ENCODE data around the gene TOMM40. TPM values are rescaled to one million over a fixed set of nuclear protein-coding genes. Genes with fewer than 3 reads are reported as not detected.
A peak's percentile ranks its signal among the peaks of the same experiment; 100 is the strongest.

The TOMM40 gene
- total and polyA plus RNA-seq, 2 of the 13 experiments (the other 11 are each of a cell fraction or from before 2014, with no cell fraction given) = 72.0 to 110 TPM

- TF ChIP-seq HMGXB3 (CRISPR knock-in tag; IDR thresholded peaks at IDR 0.05; ENCODE audit: borderline replicate concordance) (no peak), SRSF1 (optimal IDR thresholded peaks at IDR 0.05; ENCODE audit: low read depth, low read length) (no peak), FOXO4 (CRISPR knock-in tag; conservative IDR thresholded peaks at IDR 0.05) (no peak), KDM5B (CRISPR knock-in tag; IDR thresholded peaks at IDR 0.05; ENCODE audit: borderline replicate concordance) (peak; percentile 66; the same call in 1 of the 2 replicates), ASH2L (IDR thresholded peaks at IDR 0.05; ENCODE audit: insufficient read length, low read depth, low read length) (no peak), ZNF562 (CRISPR knock-in tag; IDR thresholded peaks at IDR 0.05; ENCODE audit: borderline replicate concordance) (no peak), ZNF761 (CRISPR knock-in tag; conservative IDR thresholded peaks at IDR 0.05) (no peak), ZNF768 (CRISPR knock-in tag; IDR thresholded peaks at IDR 0.05) (0 out of 2 replicates have a peak, but pooled peaks have one; percentile 16), GABPB1 (CRISPR knock-in tag; IDR thresholded peaks at IDR 0.05) (peak; percentile 45), REL (CRISPR knock-in tag; conservative IDR thresholded peaks at IDR 0.05) (no peak), ZNF792 (CRISPR knock-in tag; IDR thresholded peaks at IDR 0.05) (no peak; the same call in 1 of the 2 replicates), TARDBP (CRISPR knock-in tag; IDR thresholded peaks at IDR 0.05) (0 out of 2 replicates have a peak, but pooled peaks have one; percentile 44), ZNF713 (CRISPR knock-in tag; IDR thresholded peaks at IDR 0.05) (no peak), ZNF460 (CRISPR knock-in tag; IDR thresholded peaks at IDR 0.05; ENCODE audit: borderline replicate concordance) (no peak), NCOA1 (CRISPR knock-in tag; IDR thresholded peaks at IDR 0.05) (no peak), IRF9 (CRISPR knock-in tag; IDR thresholded peaks at IDR 0.05; ENCODE audit: borderline replicate concordance) (0 out of 2 replicates have a peak, but pooled peaks have one; percentile 32), ZNF597 (CRISPR knock-in tag; IDR thresholded peaks at IDR 0.05) (no peak), PAWR (CRISPR knock-in tag; IDR thresholded peaks at IDR 0.05; ENCODE audit: borderline replicate concordance) (no peak), ZBTB42 (CRISPR knock-in tag; IDR thresholded peaks at IDR 0.05) (0 out of 2 replicates have a peak, but pooled peaks have one; percentile 33), ZNF20 (CRISPR knock-in tag; IDR thresholded peaks at IDR 0.05) (no peak), FOXJ3 (CRISPR knock-in tag; IDR thresholded peaks at IDR 0.05; ENCODE audit: borderline replicate concordance) (no peak), ZNF136 (CRISPR knock-in tag; IDR thresholded peaks at IDR 0.05; ENCODE audit: low read depth) (no peak)
Observed at GRCh38 chr19:44905437-44906160, 14.5 kb downstream of the TOMM40 start, which contains the start of gene APOE (continued).

Data from HepG2 (cell line).